ENCODE measurements around the gene PRR5. TPM values are rescaled to one million over a fixed set of nuclear protein-coding genes. Genes with fewer than 3 reads are reported as not detected.

Gene PRR5
- total and polyA plus RNA-seq, 9 donors: 13.7 to 38.6 (median 30.7) TPM

- Histone ChIP-seq H3K36me3 (ENCODE audit: control insufficient read depth, insufficient read depth, low read length) (no peaks in the 10 kb centered on the region), H3K9me3 (replicated peaks; ENCODE audit: control insufficient read depth, low read depth, low read length) (no peaks in the 10 kb centered on the region), H3K27me3 (ENCODE audit: control insufficient read depth, insufficient read depth, low read length) (peaks cover 2% of the 10 kb centered on the region), H3K4me3 (ENCODE audit: low read length) (no peak overlapping the region), H3K27ac (ENCODE audit: low read length) (no peak overlapping the region), H3K4me1 (ENCODE audit: control insufficient read depth, insufficient read depth, low read length) (peaks cover 1% of the 10 kb centered on the region)
- no peak for DNase-seq
- 79% methylated on average over 9 of the region's 9 CpGs for WGBS (ENCODE audit: insufficient coverage)
Observed at GRCh38 chr22:44689915-44690524, 12.0 kb upstream of the PRR5 start.

- 58% methylated on average over 19 of the region's 24 CpGs for whole genome bisulfite sequencing (ENCODE audit: insufficient coverage)
- Histone ChIP-seq H3K4me1 (ENCODE audit: control insufficient read depth, insufficient read depth, low read length) (no peaks in the 10 kb centered on the region), H3K9me3 (replicated peaks; ENCODE audit: control insufficient read depth, low read depth, low read length) (no peaks in the 10 kb centered on the region), H3K27me3 (ENCODE audit: control insufficient read depth, insufficient read depth, low read length) (no peaks in the 10 kb centered on the region), H3K36me3 (ENCODE audit: control insufficient read depth, insufficient read depth, low read length) (no peaks in the 10 kb centered on the region), H3K27ac (ENCODE audit: low read length) (no peak overlapping the region), H3K4me3 (ENCODE audit: low read length) (no peak overlapping the region)
- DNase-seq: no peak
Observed at GRCh38 chr22:44691796-44692661, 10.0 kb upstream of the PRR5 start.

GRCh38 chr22:44692662-44693007 is 9.4 kb upstream of the PRR5 start:
- H3K27me3 ChIP-seq (ENCODE audit: control insufficient read depth, insufficient read depth, low read length): no peaks in the 10 kb centered on the region
- DNase-seq: no peak
- no peaks in the 10 kb centered on the region for H3K36me3 ChIP-seq (ENCODE audit: control insufficient read depth, insufficient read depth, low read length)
- H3K4me1 ChIP-seq (ENCODE audit: control insufficient read depth, insufficient read depth, low read length): peaks cover 2% of the 10 kb centered on the region
- H3K4me3 ChIP-seq (ENCODE audit: low read length): no peak overlapping the region
- no peaks in the 10 kb centered on the region for H3K9me3 ChIP-seq (replicated peaks; ENCODE audit: control insufficient read depth, low read depth, low read length)
- WGBS (ENCODE audit: insufficient coverage): 73% methylated on average over 11 of the region's 11 CpGs
- H3K27ac ChIP-seq (ENCODE audit: low read length): no peak overlapping the region

- no peaks in the 10 kb centered on the region for H3K9me3 ChIP-seq (replicated peaks; ENCODE audit: control insufficient read depth, low read depth, low read length)
- DNase-seq: no peak
- H3K4me1 ChIP-seq (ENCODE audit: control insufficient read depth, insufficient read depth, low read length): peaks cover 7% of the 10 kb centered on the region
- H3K4me3 ChIP-seq (ENCODE audit: low read length): no peak overlapping the region
- no peaks in the 10 kb centered on the region for H3K27me3 ChIP-seq (ENCODE audit: control insufficient read depth, insufficient read depth, low read length)
- no peak overlapping the region for H3K27ac ChIP-seq (ENCODE audit: low read length)
- H3K36me3 ChIP-seq (ENCODE audit: control insufficient read depth, insufficient read depth, low read length): no peaks in the 10 kb centered on the region
- 100% methylated on average over 2 of the region's 4 CpGs for WGBS (ENCODE audit: insufficient coverage)
Observed at GRCh38 chr22:44693145-44693544, 8.9 kb upstream of the PRR5 start.

DNA sequence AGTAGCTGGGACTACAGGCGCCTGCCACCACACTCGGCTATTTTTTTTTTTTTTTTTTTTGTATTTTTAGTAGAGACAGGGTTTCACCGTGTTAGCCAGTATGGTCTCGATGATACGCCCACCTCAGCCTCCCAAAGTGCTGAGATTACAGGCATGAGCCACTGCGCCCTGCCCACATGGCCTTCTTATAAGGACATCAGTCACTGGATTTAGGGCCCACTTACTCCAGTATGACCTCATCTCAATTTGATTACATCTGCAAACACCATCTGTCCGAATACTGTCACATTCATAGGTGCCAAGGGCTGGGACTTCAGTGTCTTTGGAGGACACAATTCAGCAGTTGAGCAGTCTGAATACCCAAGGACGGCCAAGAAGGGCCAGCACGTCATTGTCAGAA is 8.2 kb upstream of the PRR5 start:
- no peak for DNase-seq
- Histone ChIP-seq H3K4me3 (ENCODE audit: low read length) (no peak overlapping the region), H3K36me3 (ENCODE audit: control insufficient read depth, insufficient read depth, low read length) (no peaks in the 10 kb centered on the region), H3K27ac (ENCODE audit: low read length) (no peak overlapping the region), H3K4me1 (ENCODE audit: control insufficient read depth, insufficient read depth, low read length) (peaks cover 13% of the 10 kb centered on the region), H3K9me3 (replicated peaks; ENCODE audit: control insufficient read depth, low read depth, low read length) (no peaks in the 10 kb centered on the region), H3K27me3 (ENCODE audit: control insufficient read depth, insufficient read depth, low read length) (no peaks in the 10 kb centered on the region)
- 75% methylated on average over 4 of the region's 9 CpGs for WGBS (ENCODE audit: insufficient coverage)

DNA sequence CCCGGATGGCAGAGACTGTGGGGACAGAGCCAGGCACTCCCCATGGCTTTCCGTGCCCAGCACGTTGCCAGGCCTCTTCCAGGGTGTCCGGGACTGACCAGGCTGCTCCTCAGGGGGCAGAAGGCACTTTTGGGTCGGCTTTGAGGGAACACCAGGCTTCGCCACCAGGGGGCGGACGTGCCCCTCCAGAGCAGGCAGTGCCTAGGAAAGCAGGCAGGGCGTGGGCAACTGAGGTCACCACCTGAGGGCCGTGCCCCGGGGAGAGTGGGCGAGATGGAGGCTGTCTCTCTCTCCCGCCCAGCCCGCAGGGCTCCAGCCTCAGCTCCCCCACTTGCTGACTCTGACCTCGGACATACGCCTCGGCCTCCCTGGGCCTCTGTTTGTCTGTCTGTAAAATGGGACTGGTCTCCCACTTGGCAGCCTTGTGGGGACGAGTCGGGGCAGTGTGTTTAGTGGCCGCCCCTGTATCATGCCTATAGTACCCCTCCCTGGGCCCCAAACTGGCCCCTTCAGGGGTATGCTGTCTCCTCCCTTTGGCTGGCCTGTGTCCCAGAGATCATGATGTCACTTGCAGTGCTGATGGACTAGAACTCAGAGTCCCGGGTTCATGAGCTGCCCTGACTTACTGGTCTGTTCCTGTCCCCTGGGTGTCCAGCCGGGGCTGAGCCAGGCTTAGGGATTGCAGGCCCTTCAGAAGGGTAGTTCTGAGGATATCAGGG is 4.4 kb upstream of the PRR5 start:
- Histone ChIP-seq H3K4me3 (ENCODE audit: low read length) (no peak overlapping the region), H3K27ac (ENCODE audit: low read length) (peak overlapping the region; percentile 94), H3K9me3 (replicated peaks; ENCODE audit: control insufficient read depth, low read depth, low read length) (no peaks in the 10 kb centered on the region), H3K27me3 (ENCODE audit: control insufficient read depth, insufficient read depth, low read length) (no peaks in the 10 kb centered on the region), H3K36me3 (ENCODE audit: control insufficient read depth, insufficient read depth, low read length) (no peaks in the 10 kb centered on the region), H3K4me1 (ENCODE audit: control insufficient read depth, insufficient read depth, low read length) (peaks cover 29% of the 10 kb centered on the region)
- peak; percentile 79 for DNase-seq
- 32% methylated on average over 16 of the region's 22 CpGs for WGBS (ENCODE audit: insufficient coverage)

GRCh38 chr22:44698531-44699421 is 3.2 kb upstream of the PRR5 start:
- DNase-seq: peak; percentile 93
- Histone ChIP-seq H3K27me3 (ENCODE audit: control insufficient read depth, insufficient read depth, low read length) (peaks cover 3% of the 10 kb centered on the region), H3K27ac (ENCODE audit: low read length) (peak overlapping the region; percentile 94), H3K4me3 (ENCODE audit: low read length) (no peak overlapping the region), H3K4me1 (ENCODE audit: control insufficient read depth, insufficient read depth, low read length) (peaks cover 40% of the 10 kb centered on the region), H3K9me3 (replicated peaks; ENCODE audit: control insufficient read depth, low read depth, low read length) (no peaks in the 10 kb centered on the region), H3K36me3 (ENCODE audit: control insufficient read depth, insufficient read depth, low read length) (no peaks in the 10 kb centered on the region)
- WGBS (ENCODE audit: insufficient coverage): 8% methylated on average over 15 of the region's 23 CpGs

- WGBS (ENCODE audit: insufficient coverage): 83% methylated on average over 3 of the region's 6 CpGs
Observed at GRCh38 chr22:44700456-44700855, 1.5 kb upstream of the PRR5 start.

GRCh38 chr22:44701187-44701790 is 715 bp upstream of the PRR5 start:
- WGBS (ENCODE audit: insufficient coverage): 43% methylated on average over 1 of the region's 5 CpGs
- peaks cover 46% of the 10 kb centered on the region for H3K4me1 ChIP-seq (ENCODE audit: control insufficient read depth, insufficient read depth, low read length)
- H3K27ac ChIP-seq (ENCODE audit: low read length): peak overlapping the region; percentile 60
- peaks cover 3% of the 10 kb centered on the region for H3K27me3 ChIP-seq (ENCODE audit: control insufficient read depth, insufficient read depth, low read length)
- DNase-seq: no peak
- H3K36me3 ChIP-seq (ENCODE audit: control insufficient read depth, insufficient read depth, low read length): peaks cover 8% of the 10 kb centered on the region
- no peak overlapping the region for H3K4me3 ChIP-seq (ENCODE audit: low read length)
- H3K9me3 ChIP-seq (replicated peaks; ENCODE audit: control insufficient read depth, low read depth, low read length): no peaks in the 10 kb centered on the region

More at GRCh38 chr22:44700456-44700855, 1.5 kb upstream of the PRR5 start:
- H3K4me1 ChIP-seq (ENCODE audit: control insufficient read depth, insufficient read depth, low read length): peaks cover 46% of the 10 kb centered on the region
- DNase-seq: no peak
- no peak overlapping the region for H3K27ac ChIP-seq (ENCODE audit: low read length)
- no peak overlapping the region for H3K4me3 ChIP-seq (ENCODE audit: low read length)
- H3K27me3 ChIP-seq (ENCODE audit: control insufficient read depth, insufficient read depth, low read length): peaks cover 3% of the 10 kb centered on the region
- H3K36me3 ChIP-seq (ENCODE audit: control insufficient read depth, insufficient read depth, low read length): peaks cover 8% of the 10 kb centered on the region
- H3K9me3 ChIP-seq (replicated peaks; ENCODE audit: control insufficient read depth, low read depth, low read length): no peaks in the 10 kb centered on the region
